ENCODE measurements around the gene COPZ1.

DNA sequence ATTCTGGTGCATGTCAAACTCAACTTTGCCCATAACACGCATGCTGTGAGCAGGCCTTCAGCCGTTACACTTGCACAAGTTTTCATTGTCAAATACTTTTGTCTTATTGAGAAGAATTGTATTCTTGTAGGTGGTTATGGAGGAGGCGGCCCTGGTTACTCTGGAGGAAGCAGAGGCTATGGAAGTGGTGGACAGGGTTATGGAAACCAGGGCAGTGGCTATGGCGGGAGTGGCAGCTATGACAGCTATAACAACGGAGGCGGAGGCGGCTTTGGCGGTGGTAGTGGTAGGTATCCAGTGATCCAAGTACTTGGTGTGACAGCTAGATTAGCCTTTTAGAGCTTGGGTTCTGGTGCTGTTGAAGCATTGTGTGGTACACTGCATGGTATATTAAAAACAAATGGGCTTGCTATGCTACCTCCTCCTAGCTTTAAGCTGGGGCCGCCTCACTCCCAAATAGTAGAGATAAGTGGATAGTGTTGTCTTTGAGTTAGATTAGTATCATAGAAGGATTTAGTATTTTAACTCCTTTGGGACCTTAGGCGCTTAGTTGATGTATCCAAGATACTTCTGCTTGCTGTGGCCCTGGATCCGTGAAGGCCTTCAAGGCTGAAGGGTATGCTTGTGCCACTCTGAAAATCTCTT, 41.9 kb upstream of the COPZ1 start:
- TF ChIP-seq CTCF (IDR thresholded peaks at IDR 0.05; ENCODE audit: extremely low read depth in 1 of 2, insufficient read depth in 1 of 2, low read depth in 1 of 2, low read length in 2 of 2), result no peak
- peak; percentile 0 for TF ChIP-seq POLR2AphosphoS5 (IDR thresholded peaks at IDR 0.05; ENCODE audit: insufficient read depth, low read depth, low read length)
- peak; percentile 28 for TF ChIP-seq POLR2A (IDR thresholded peaks at IDR 0.05; ENCODE audit: low read depth, low read length)
- no peak for TF ChIP-seq EZH2 (IDR thresholded peaks at IDR 0.05; ENCODE audit: borderline replicate concordance, low read depth, low read length, severe bottlenecking)
- TF ChIP-seq JUN (IDR thresholded peaks at IDR 0.05; ENCODE audit: borderline replicate concordance, insufficient read depth, insufficient read length, low read depth), result no peak
- TF ChIP-seq, protein P1, sequence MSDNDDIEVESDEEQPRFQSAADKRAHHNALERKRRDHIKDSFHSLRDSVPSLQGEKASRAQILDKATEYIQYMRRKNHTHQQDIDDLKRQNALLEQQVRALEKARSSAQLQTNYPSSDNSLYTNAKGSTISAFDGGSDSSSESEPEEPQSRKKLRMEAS (IDR thresholded peaks at IDR 0.05; ENCODE audit: insufficient read depth, insufficient read length), result no peak
- TF ChIP-seq GATA2 (IDR thresholded peaks at IDR 0.05; ENCODE audit: insufficient read depth, insufficient read length, low read depth, low read length), result no peak

All from endothelial cell of umbilical vein (primary cell).